ENCODE results near the gene TDRD12. TPM values are rescaled to one million over a fixed set of nuclear protein-coding genes. Genes with fewer than 3 reads are reported as not detected.

The TDRD12 gene
- total RNA-seq, 1 donor = 0.36 TPM

GRCh38 chr19:32868206-32868950 is 148.8 kb downstream of the TDRD12 start:
- Histone ChIP-seq H3K79me2 (ENCODE audit: insufficient read depth, low read length) (no peaks in the 10 kb centered on the region), H3K9me3 (ENCODE audit: low read depth, low read length) (no peaks in the 10 kb centered on the region), H3K36me3 (ENCODE audit: insufficient read depth, low read length) (no peaks in the 10 kb centered on the region), H3K27ac (ENCODE audit: low read depth, low read length) (no peak overlapping the region), H3K4me3 (ENCODE audit: insufficient read depth, low read length) (no peak overlapping the region), H3K27me3 (ENCODE audit: insufficient read depth, low read length) (no peaks in the 10 kb centered on the region), H3K4me1 (ENCODE audit: insufficient read depth, low read length) (no peaks in the 10 kb centered on the region), H3K4me2 (ENCODE audit: insufficient read depth, low read length) (no peak overlapping the region), H2AFZ (ENCODE audit: low read length) (no peak overlapping the region), H4K20me1 (ENCODE audit: insufficient read depth, low read length) (no peaks in the 10 kb centered on the region)
- no peak for TF ChIP-seq CTCF (IDR thresholded peaks at IDR 0.05; ENCODE audit: extremely low read depth, low read depth, low read length)
- DNase-seq (ENCODE audit: insufficient read length, low spot score, missing footprints) = no peak

GRCh38 chr19:32869369-32869965 is 149.9 kb downstream of the TDRD12 start, which contains the start of gene SLC7A9:
Gene SLC7A9, minus strand, starts transcription at chr19:32869767. Its CDS starts 1,233 bp downstream, at chr19:32868534.
- no peak within 1 kb of the TSS for H3K4me3 ChIP-seq (ENCODE audit: insufficient read depth, low read length)
- H3K27me3 ChIP-seq (ENCODE audit: insufficient read depth, low read length) = no peaks in the 10 kb centered on the region
- H3K4me1 ChIP-seq (ENCODE audit: insufficient read depth, low read length) = no peaks in the 10 kb centered on the region
- TF ChIP-seq CTCF (IDR thresholded peaks at IDR 0.05; ENCODE audit: extremely low read depth, low read depth, low read length) = no peak
- H3K9me3 ChIP-seq (ENCODE audit: low read depth, low read length) = no peaks in the 10 kb centered on the region
- no peaks in the 10 kb centered on the region for H3K79me2 ChIP-seq (ENCODE audit: insufficient read depth, low read length)
- no peak within 1 kb of the TSS for H2AFZ ChIP-seq (ENCODE audit: low read length)
- no peak within 1 kb of the TSS for H3K4me2 ChIP-seq (ENCODE audit: insufficient read depth, low read length)
- DNase-seq (ENCODE audit: insufficient read length, low spot score, missing footprints) = no peak
- H4K20me1 ChIP-seq (ENCODE audit: insufficient read depth, low read length) = no peaks in the 10 kb centered on the region
- no peak within 1 kb of the TSS for H3K27ac ChIP-seq (ENCODE audit: low read depth, low read length)
- H3K36me3 ChIP-seq (ENCODE audit: insufficient read depth, low read length) = no peaks in the 10 kb centered on the region

GRCh38 chr19:32869966-32870573 is 150.5 kb downstream of the TDRD12 start:
- Histone ChIP-seq H4K20me1 (ENCODE audit: insufficient read depth, low read length) (no peaks in the 10 kb centered on the region), H3K36me3 (ENCODE audit: insufficient read depth, low read length) (no peaks in the 10 kb centered on the region), H3K4me3 (ENCODE audit: insufficient read depth, low read length) (no peak overlapping the region), H3K27ac (ENCODE audit: low read depth, low read length) (no peak overlapping the region), H2AFZ (ENCODE audit: low read length) (no peak overlapping the region), H3K4me1 (ENCODE audit: insufficient read depth, low read length) (no peaks in the 10 kb centered on the region), H3K4me2 (ENCODE audit: insufficient read depth, low read length) (no peak overlapping the region), H3K27me3 (ENCODE audit: insufficient read depth, low read length) (no peaks in the 10 kb centered on the region), H3K9me3 (ENCODE audit: low read depth, low read length) (no peaks in the 10 kb centered on the region), H3K79me2 (ENCODE audit: insufficient read depth, low read length) (no peaks in the 10 kb centered on the region)
- no peak for TF ChIP-seq CTCF (IDR thresholded peaks at IDR 0.05; ENCODE audit: extremely low read depth, low read depth, low read length)
- peak; percentile 72 for DNase-seq (ENCODE audit: insufficient read length, low spot score, missing footprints)

- H4K20me1 ChIP-seq (ENCODE audit: insufficient read depth, low read length) = no peaks in the 10 kb centered on the region
- H3K36me3 ChIP-seq (ENCODE audit: insufficient read depth, low read length) = no peaks in the 10 kb centered on the region
- peak overlapping the region; percentile 39 for H3K4me3 ChIP-seq (ENCODE audit: insufficient read depth, low read length)
- H3K27me3 ChIP-seq (ENCODE audit: insufficient read depth, low read length) = no peaks in the 10 kb centered on the region
- peak; percentile 88 for DNase-seq (ENCODE audit: insufficient read length, low spot score, missing footprints)
- H3K4me2 ChIP-seq (ENCODE audit: insufficient read depth, low read length) = peak overlapping the region; percentile 43
- no peak overlapping the region for H3K27ac ChIP-seq (ENCODE audit: low read depth, low read length)
- no peaks in the 10 kb centered on the region for H3K9me3 ChIP-seq (ENCODE audit: low read depth, low read length)
- no peaks in the 10 kb centered on the region for H3K79me2 ChIP-seq (ENCODE audit: insufficient read depth, low read length)
- peak; percentile 35 for TF ChIP-seq CTCF (IDR thresholded peaks at IDR 0.05; ENCODE audit: extremely low read depth, low read depth, low read length)
- no peaks in the 10 kb centered on the region for H3K4me1 ChIP-seq (ENCODE audit: insufficient read depth, low read length)
- no peak overlapping the region for H2AFZ ChIP-seq (ENCODE audit: low read length)
Observed at GRCh38 chr19:32870981-32871451, 151.4 kb downstream of the TDRD12 start.

Data from osteoblast (primary cell).